MM.1S (cell line): Measurements from ENCODE around the gene SSTR4.
"Not testable (repeated sequence)": the region's sequence is repeated elsewhere in the genome, so short reads cannot be mapped to it uniquely, and the experiment has no call there.

ENCODE experiments used
- DNase-seq: peaks from one replicate; pipeline ENCODE4 v3.0.0-alpha.2; 2015
- H2AFZ ChIP-seq: fragments of 300-600 bp; sonication (generic); 2 replicates; pipeline ENCODE4 v1.6.0; 2016; ENCODE audit warnings: antibody characterized with exemption, low read length
- H3F3A ChIP-seq: fragments of 300-600 bp; sonication (generic); 2 replicates; pipeline ENCODE4 v1.6.1; 2016; ENCODE audit warnings: mild to moderate bottlenecking, antibody characterized with exemption, low read length, moderate library complexity, mixed read lengths; ENCODE audit not compliant: insufficient read depth
- H3K27ac ChIP-seq: fragments of 300-600 bp; sonication (generic); 2 replicates; pipeline ENCODE4 v1.5.1; 2016; ENCODE audit warnings: mild to moderate bottlenecking, low read length
- H3K27me3 ChIP-seq: fragments of 300-600 bp; sonication (generic); replicated peaks from 2 replicates; pipeline ENCODE4 v1.6.0; 2016; ENCODE audit warnings: low read length; ENCODE audit not compliant: insufficient read depth
- H3K36me3 ChIP-seq: fragments of 300-600 bp; sonication (generic); replicated peaks from 2 replicates; pipeline ENCODE4 v1.6.1; 2016; ENCODE audit warnings: mild to moderate bottlenecking, low read length, mixed read lengths; ENCODE audit not compliant: insufficient read depth
- H3K4me1 ChIP-seq: fragments of 300-600 bp; sonication (generic); 2 replicates; pipeline ENCODE4 v1.6.1; 2016; ENCODE audit warnings: low read length, mixed read lengths
- H3K4me2 ChIP-seq: fragments of 300-600 bp; sonication (generic); 2 replicates; pipeline ENCODE4 v1.6.0; 2016; ENCODE audit warnings: low read depth, low read length
- H3K4me3 ChIP-seq: fragments of 300-600 bp; sonication (generic); 2 replicates; pipeline ENCODE4 v1.5.1; 2016; ENCODE audit warnings: low read length, mixed read lengths
- H3K79me2 ChIP-seq: fragments of 300-600 bp; sonication (generic); 2 replicates; pipeline ENCODE4 v1.6.1; 2016; ENCODE audit warnings: mixed run types, low read length, mixed read lengths
- H3K9ac ChIP-seq: fragments of 300-600 bp; sonication (generic); 2 replicates; pipeline ENCODE4 v1.6.1; 2016; ENCODE audit warnings: low read length, mixed read lengths
- H3K9me2 ChIP-seq: fragments of 300-600 bp; sonication (generic); replicated peaks from 2 replicates; pipeline ENCODE4 v1.6.1; 2016; ENCODE audit warnings: mild to moderate bottlenecking, low read length, mixed read lengths; ENCODE audit not compliant: insufficient read depth
- H3K9me3 ChIP-seq: fragments of 300-600 bp; sonication (generic); replicated peaks from 2 replicates; pipeline ENCODE4 v1.6.1; 2016; ENCODE audit warnings: mild to moderate bottlenecking, low read length, mixed read lengths; ENCODE audit not compliant: insufficient read depth
- H4K20me1 ChIP-seq: fragments of 300-600 bp; sonication (generic); 2 replicates; pipeline ENCODE4 v1.6.1; 2016; ENCODE audit warnings: mild to moderate bottlenecking, low read length, moderate library complexity, mixed read lengths; ENCODE audit not compliant: insufficient read depth
- CTCF ChIP-seq: fragments of 300-600 bp; sonication (generic); IDR thresholded peaks from 2 replicates; pipeline ENCODE4 v1.5.1; 2016; ENCODE audit warnings: antibody characterized with exemption, low read length, mixed read lengths
- EZH2 ChIP-seq: fragments of 300-600 bp; sonication (generic); optimal IDR thresholded peaks from 2 replicates; pipeline ENCODE3; 2017; ENCODE audit warnings: low read depth, mild to moderate bottlenecking, antibody characterized with exemption, low read length, mixed read lengths
- EZH2phosphoT487 ChIP-seq: fragments of 300-600 bp; sonication (generic); IDR thresholded peaks from 2 replicates; pipeline ENCODE4 v1.6.1; 2018; ENCODE audit warnings: antibody characterized with exemption, low read length

Gene SSTR4

GRCh38 chr20:23034721-23035671 lies at the start of gene SSTR4:
Gene SSTR4 (plus strand): TSS chr20:23035312. CDS start chr20:23035484, 172 bp downstream.
- Histone ChIP-seq H3K27ac (no peak within 1 kb of the TSS), H3K36me3 (no peaks in the 10 kb centered on the region), H3K79me2 (no peaks in the 10 kb centered on the region), H3K4me2 (no peak within 1 kb of the TSS), H3F3A (no peaks in the 10 kb centered on the region), H3K27me3 (no peaks in the 10 kb centered on the region), H3K4me1 (no peaks in the 10 kb centered on the region), H3K4me3 (no peak within 1 kb of the TSS), H4K20me1 (no peaks in the 10 kb centered on the region), H3K9me2 (no peaks in the 10 kb centered on the region), H3K9ac (no peak within 1 kb of the TSS), H3K9me3 (no peaks in the 10 kb centered on the region), H2AFZ (no peak within 1 kb of the TSS)
- TF ChIP-seq EZH2 (no peak), CTCF (no peak), EZH2phosphoT487 (no peak)
- DNase-seq = no peak

- Histone ChIP-seq H3K9ac (no peak overlapping the region), H3K4me2 (no peak overlapping the region), H2AFZ (no peak overlapping the region), H3F3A (no peaks in the 10 kb centered on the region), H3K9me2 (no peaks in the 10 kb centered on the region), H3K9me3 (no peaks in the 10 kb centered on the region), H4K20me1 (no peaks in the 10 kb centered on the region), H3K27me3 (no peaks in the 10 kb centered on the region), H3K36me3 (no peaks in the 10 kb centered on the region), H3K4me1 (no peaks in the 10 kb centered on the region), H3K79me2 (no peaks in the 10 kb centered on the region), H3K27ac (no peak overlapping the region), H3K4me3 (no peak overlapping the region)
- no peak for DNase-seq
- no peak for TF ChIP-seq EZH2phosphoT487
- no peak for TF ChIP-seq EZH2
- TF ChIP-seq CTCF = no peak
These were observed 48.5 kb upstream of the SSTR4 start for GRCh38 chr20:22986601-22987000.

GRCh38 chr20:22991424-22991823 lies 43.7 kb upstream of the SSTR4 start:
- not testable (repeated sequence) for H3K36me3 ChIP-seq, H3F3A ChIP-seq, H3K4me3 ChIP-seq, H3K27me3 ChIP-seq, H3K9ac ChIP-seq, DNase-seq, H3K9me3 ChIP-seq, H3K79me2 ChIP-seq, H3K27ac ChIP-seq, H4K20me1 ChIP-seq, H3K4me2 ChIP-seq, H3K9me2 ChIP-seq, H2AFZ ChIP-seq, H3K4me1 ChIP-seq

GRCh38 chr20:22993823-22994222 lies 41.3 kb upstream of the SSTR4 start:
- no peak overlapping the region for H3K4me2 ChIP-seq
- TF ChIP-seq EZH2 (no peak), CTCF (no peak), EZH2phosphoT487 (no peak)
- H3K9me3 ChIP-seq = no peaks in the 10 kb centered on the region
- no peak overlapping the region for H3K27ac ChIP-seq
- no peak for DNase-seq
- no peaks in the 10 kb centered on the region for H3K36me3 ChIP-seq
- no peaks in the 10 kb centered on the region for H4K20me1 ChIP-seq
- no peaks in the 10 kb centered on the region for H3K27me3 ChIP-seq
- H3K9me2 ChIP-seq = no peaks in the 10 kb centered on the region
- H3F3A ChIP-seq = no peaks in the 10 kb centered on the region
- no peak overlapping the region for H3K9ac ChIP-seq
- H2AFZ ChIP-seq = no peak overlapping the region
- no peak overlapping the region for H3K4me3 ChIP-seq
- no peaks in the 10 kb centered on the region for H3K4me1 ChIP-seq
- no peaks in the 10 kb centered on the region for H3K79me2 ChIP-seq
